HL-60/S4 treated with phorbol 12-myristate 13-acetate at 8.2 ng/mL for 4 days and 3 days (cell line): Measurements from ENCODE around the gene CSTF2.
"Not testable (repeated sequence)": the region's sequence is repeated elsewhere in the genome, so short reads cannot be mapped to it uniquely, and the experiment has no call there.

Experiments
- in situ Hi-C: fragments of 300-500 bp; cut with MboI; formaldehyde crosslinking; loops from 2 replicates; pipeline ENCODE4 v1.15.0; 2022; ENCODE audit warnings: low sequenced_read_pairs

Gene CSTF2, protein sequence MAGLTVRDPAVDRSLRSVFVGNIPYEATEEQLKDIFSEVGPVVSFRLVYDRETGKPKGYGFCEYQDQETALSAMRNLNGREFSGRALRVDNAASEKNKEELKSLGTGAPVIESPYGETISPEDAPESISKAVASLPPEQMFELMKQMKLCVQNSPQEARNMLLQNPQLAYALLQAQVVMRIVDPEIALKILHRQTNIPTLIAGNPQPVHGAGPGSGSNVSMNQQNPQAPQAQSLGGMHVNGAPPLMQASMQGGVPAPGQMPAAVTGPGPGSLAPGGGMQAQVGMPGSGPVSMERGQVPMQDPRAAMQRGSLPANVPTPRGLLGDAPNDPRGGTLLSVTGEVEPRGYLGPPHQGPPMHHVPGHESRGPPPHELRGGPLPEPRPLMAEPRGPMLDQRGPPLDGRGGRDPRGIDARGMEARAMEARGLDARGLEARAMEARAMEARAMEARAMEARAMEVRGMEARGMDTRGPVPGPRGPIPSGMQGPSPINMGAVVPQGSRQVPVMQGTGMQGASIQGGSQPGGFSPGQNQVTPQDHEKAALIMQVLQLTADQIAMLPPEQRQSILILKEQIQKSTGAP

DNA sequence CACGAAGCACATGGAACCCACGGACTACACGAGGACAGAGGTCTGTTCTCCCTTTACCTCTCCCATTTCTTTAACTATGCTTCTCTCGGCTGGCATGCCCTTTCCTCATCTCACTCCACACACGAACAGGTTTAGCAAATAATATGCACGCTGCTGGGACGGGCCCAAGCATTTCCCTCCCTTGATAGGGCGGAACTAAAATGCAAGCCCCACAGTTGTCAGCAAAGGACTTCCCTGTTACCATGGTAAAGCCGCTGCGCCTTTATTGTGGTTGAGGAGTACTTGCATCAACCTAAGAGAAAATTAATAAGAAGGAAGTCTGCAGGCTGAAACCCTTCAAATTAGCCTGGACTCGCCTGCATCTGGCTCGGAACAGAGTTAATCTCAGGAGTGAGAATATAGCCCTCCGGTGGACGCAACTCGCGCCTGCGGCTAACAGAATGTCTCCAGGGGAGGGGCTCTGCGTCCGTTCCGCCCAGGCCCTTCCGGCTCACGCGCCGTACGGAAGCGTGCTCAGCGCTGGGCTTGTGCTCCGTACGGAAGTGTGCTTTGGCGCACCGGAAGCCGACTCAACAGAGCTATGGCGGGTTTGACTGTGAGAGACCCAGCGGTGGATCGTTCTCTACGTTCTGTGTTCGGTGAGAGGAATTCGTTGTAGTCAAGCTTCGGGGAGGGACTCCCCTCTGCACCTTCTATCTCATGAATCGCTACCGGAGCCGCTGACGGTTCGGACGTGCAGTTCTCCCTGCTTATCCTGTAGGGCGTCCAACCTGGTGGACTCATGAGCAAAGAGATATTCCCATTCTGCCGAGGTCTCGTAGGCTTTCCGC is at the start of gene CSTF2:
Gene CSTF2, plus strand, starts transcription at position 555 of the 830 bp plus-strand sequence. Its CDS starts 26 bp downstream, at position 581.
- in situ Hi-C loops: no loop called here

- in situ Hi-C loops: not testable (repeated sequence)
Measured at GRCh38 chrX:100796371-100796770, 23.8 kb upstream of the CSTF2 start.

DNA sequence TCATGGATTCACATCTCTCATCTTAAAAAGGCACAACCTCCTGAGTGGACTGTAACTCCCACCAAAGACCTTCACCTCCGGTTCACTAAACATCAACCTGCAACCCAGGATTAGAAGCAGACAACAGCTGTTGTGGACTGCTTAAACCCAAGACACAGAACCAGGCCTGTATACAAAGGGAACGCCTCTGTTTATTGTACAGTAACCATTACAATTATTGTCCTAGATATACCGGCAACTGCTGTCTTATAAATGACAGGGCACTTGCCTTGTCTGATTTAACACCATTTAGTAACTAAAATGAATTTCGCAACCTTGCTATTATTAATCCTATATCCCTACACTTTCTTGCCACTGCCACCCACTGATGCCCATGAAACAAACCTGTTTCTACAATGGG is 22.8 kb upstream of the CSTF2 start:
- in situ Hi-C loops: no loop called here

GRCh38 chrX:100798484-100799214 is 21.5 kb upstream of the CSTF2 start:
- in situ Hi-C loops: no loop called here

DNA sequence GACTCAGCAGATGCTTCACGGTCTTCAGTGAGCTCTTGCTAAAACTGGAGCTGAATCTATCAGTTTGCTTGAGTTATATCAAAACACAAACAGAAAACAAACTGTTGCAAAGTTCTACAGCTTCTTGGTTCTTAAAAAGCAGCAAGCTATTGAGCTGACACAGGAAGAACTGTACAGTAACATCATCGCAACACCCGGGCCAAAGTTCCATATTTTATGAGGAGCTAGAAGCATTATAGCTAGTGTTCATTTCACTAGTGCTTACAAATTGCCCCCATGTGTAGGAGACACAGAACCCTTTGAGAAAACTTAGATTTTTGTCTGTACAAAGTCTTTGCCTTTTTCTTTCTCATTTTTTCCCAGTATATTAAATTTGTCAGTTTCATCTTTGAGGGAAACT is 17.3 kb upstream of the CSTF2 start:
- in situ Hi-C loops: no loop called here

GRCh38 chrX:100804780-100805179 is 15.4 kb upstream of the CSTF2 start:
- in situ Hi-C loops: no loop called here

DNA sequence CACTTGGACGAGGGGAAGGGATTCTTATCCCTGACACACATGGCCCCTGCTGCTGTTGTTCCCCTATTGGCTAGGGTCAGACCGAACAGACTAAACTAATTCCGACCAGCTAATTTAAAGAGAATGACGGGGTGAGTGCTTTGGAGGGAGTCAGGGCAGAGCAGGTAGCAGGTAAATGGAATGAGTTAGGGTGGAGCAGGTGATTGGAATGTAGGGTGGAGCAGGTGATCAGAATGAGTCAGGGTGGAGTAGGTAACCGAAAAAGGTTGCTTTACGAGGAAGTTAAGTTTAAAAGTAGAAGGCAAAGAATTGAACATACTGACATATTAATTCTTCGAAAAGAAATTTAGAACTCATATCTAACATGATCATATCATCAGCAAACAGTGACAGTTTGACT is 11.9 kb upstream of the CSTF2 start:
- in situ Hi-C loops: not testable (repeated sequence)

GRCh38 chrX:100812216-100813158 is 7.7 kb upstream of the CSTF2 start:
- in situ Hi-C loops: no loop called here

DNA sequence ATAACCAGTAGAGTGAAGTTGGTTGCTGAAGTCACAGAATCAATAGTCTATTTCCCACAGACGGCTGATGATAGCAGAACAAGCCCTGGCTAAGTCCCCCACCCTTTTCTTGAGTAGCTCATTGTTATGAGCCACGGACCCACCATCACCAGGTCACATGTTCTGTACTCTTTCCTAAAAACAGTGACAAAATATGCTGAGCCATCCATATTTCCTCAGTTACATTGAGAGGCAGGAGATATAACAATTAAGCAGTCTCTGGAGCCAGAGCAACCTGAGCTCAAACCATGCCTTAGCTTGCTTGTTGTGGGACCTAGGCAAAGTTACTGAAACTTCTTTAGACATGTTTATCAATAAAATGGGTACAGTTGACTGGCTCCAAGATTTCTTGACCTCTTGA is 2.9 kb upstream of the CSTF2 start:
- in situ Hi-C loops: no loop called here

DNA sequence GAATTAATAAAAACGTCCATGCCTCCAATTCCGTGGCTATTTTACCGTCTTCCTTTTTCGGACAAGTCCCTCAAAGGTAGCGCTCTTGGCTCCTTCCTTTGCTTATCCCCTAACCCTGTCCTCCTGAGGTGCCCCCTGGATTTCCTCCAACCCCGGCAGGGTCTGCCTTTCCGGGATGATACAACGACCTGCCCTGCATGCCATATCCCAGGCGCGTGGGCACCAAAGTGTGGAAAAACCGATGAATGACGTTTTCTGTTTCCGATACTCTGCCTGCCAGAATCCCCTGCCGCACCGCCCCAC is 706 bp upstream of the CSTF2 start:
- in situ Hi-C loops: no loop called here

DNA sequence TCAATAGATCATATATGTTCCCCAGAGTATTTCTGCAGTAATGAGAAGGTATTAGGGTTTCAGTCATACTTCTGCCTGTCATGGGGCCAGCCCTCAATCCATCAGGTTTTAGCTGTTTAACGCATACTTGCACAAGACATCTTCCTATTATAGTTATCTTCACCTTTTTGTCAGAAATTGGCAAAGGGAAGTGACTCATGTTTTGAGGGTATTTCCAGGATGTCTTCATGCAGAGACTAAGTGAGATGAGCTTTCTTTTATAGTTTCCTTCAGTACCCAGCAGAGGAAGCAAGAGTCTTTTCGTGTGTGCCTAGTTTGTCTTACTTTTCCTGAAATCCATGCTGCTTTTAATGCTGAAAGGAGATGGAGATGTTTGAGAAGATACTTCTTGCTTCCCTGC is 9.5 kb downstream of the CSTF2 start:
- in situ Hi-C loops: no loop called here

DNA sequence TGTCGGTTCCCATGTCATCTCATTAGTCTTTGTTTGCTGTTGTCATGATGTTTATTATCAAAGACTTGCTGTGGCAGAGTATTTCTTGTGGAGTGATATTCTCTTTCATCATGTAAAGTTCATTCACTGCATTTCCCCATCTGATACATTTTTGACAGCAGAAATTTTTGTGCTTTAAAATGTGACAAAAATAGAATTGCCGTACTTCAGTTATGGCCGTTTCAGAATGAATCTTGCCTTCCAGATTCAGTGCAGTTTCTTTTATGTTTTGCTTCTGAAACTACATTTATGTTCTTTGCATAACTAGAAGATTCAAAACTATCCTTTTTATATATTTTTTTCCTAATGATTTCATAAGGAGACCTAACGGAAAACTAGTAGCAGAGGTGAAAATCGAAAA is 10.0 kb downstream of the CSTF2 start:
- in situ Hi-C loops: no loop called here

GRCh38 chrX:100830547-100830946 is 10.4 kb downstream of the CSTF2 start:
- in situ Hi-C loops: no loop called here

GRCh38 chrX:100831219-100831946 is 11.2 kb downstream of the CSTF2 start:
- in situ Hi-C loops: no loop called here

GRCh38 chrX:100850317-100850716 is 30.1 kb downstream of the CSTF2 start:
- in situ Hi-C loops: no loop called here

- in situ Hi-C loops: no loop called here
Measured at GRCh38 chrX:100852810-100853209, 32.6 kb downstream of the CSTF2 start.

DNA sequence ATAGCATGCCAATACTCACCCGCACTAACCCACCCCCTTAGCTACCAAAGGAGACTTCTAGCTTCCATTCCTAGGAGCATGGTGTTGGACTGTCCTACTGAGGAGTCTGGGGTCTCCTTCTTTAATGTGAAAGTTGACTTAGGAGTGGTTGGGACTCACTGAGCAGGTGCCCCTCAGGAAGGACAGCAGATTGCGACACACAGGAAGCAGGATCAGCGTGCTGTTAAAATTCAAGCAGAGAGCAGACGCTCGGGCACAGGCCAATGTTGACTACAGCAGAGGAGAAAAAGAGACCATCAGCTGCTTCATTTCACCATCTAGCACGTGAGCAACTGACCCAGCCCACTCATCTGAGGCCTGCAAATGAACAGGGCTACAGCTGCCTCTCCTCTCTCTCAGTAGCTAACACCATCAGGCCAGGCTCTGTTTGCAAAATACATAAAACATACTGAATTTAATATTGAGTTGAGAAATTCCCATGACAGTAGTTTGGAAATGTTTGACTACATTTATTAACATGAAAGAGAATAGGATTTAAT is 43.2 kb downstream of the CSTF2 start:
- in situ Hi-C loops: no loop called here

GRCh38 chrX:100864657-100865391 is 44.6 kb downstream of the CSTF2 start:
- in situ Hi-C loops: no loop called here

- in situ Hi-C loops: no loop called here
Measured at GRCh38 chrX:100868273-100868672, 48.1 kb downstream of the CSTF2 start.
